IMR-90 (cell line): Measurements from ENCODE around the gene ZNF282. TPM values are rescaled to one million over a fixed set of nuclear protein-coding genes. Genes with fewer than 3 reads are reported as not detected.

Experiments
- ATAC-seq: fragments of 200-7000 bp; cut with Tn5 transposase; 2 replicates; pipeline ENCODE4 v1.9.1; 2020; ENCODE audit warnings: low read depth, mild to moderate bottlenecking, moderate library complexity
- BruUV-seq: library from RNA; stranded (reverse); fragments of 400-500 nt; replicated peaks from 2 replicates; lab custom pipeline; 2021; lab: Mats Ljungman, UMichigan
- CTCF ChIA-PET: fragments of 300-600 bp; formaldehyde crosslinking; extraction: SDS; loops from one replicate; lab custom pipeline; 2021; ENCODE audit warnings: antibody characterized with exemption; lab: Yijun Ruan, JAX
- POLR2A ChIA-PET: fragments of 300-600 bp; sonication (Branson Sonifier 250); formaldehyde crosslinking; loops from one replicate; lab custom pipeline; 2022; ENCODE audit warnings: antibody characterized with exemption; ENCODE audit not compliant: unreplicated experiment; lab: Charles Lee
- DNase-seq: peaks from one replicate; pipeline ENCODE4 v3.0.0; 2013
- H2AFZ ChIP-seq: replicated peaks from 2 replicates; pipeline ENCODE3; 2013; ENCODE audit warnings: low read length, mild to moderate bottlenecking; ENCODE audit not compliant: poor library complexity
- H2AK5ac ChIP-seq: 2 replicates; pipeline ENCODE4 v1.6.1; 2013; ENCODE audit warnings: low read depth, low read length, inconsistent platforms
- H2AK9ac ChIP-seq: replicated peaks from 2 replicates; pipeline ENCODE3; 2013; ENCODE audit warnings: mild to moderate bottlenecking, low read depth, low read length, moderate library complexity; ENCODE audit not compliant: poor library complexity
- H2BK120ac ChIP-seq: 2 replicates; pipeline ENCODE4 v1.6.1; 2013; ENCODE audit warnings: low read depth, low read length, inconsistent platforms
- H2BK15ac ChIP-seq: 3 replicates; pipeline ENCODE4 v1.6.1; 2013; ENCODE audit warnings: low read depth, low read length, inconsistent platforms
- H2BK20ac ChIP-seq: 2 replicates; pipeline ENCODE4 v1.6.1; 2013; ENCODE audit warnings: low read depth, mild to moderate bottlenecking, inconsistent platforms, low read length, moderate library complexity
- H2BK5ac ChIP-seq: 2 replicates; pipeline ENCODE4 v1.6.1; 2013; ENCODE audit warnings: mild to moderate bottlenecking, low read depth, low read length, inconsistent platforms; ENCODE audit not compliant: poor library complexity, severe bottlenecking
- H3K14ac ChIP-seq: replicated peaks from 2 replicates; pipeline ENCODE4 v1.6.1; 2013; ENCODE audit warnings: low read depth, low read length, inconsistent platforms
- H3K18ac ChIP-seq: 2 replicates; pipeline ENCODE4 v1.6.1; 2013; ENCODE audit warnings: low read depth, low read length, control low read depth
- H3K23ac ChIP-seq: 2 replicates; pipeline ENCODE4 v1.6.1; 2013; ENCODE audit warnings: low read depth, low read length, inconsistent platforms
- H3K27ac ChIP-seq: 2 replicates; pipeline ENCODE4 v1.5.1; 2013; ENCODE audit warnings: mild to moderate bottlenecking, control low read depth, low read length; ENCODE audit not compliant: insufficient read depth
- H3K27me3 ChIP-seq: 2 replicates; pipeline ENCODE4 v1.6.1; 2013; ENCODE audit warnings: low read length; ENCODE audit not compliant: control insufficient read depth, insufficient read depth
- H3K36me3 ChIP-seq: 2 replicates; pipeline ENCODE4 v1.6.1; 2013; ENCODE audit warnings: low read length, mixed read lengths; ENCODE audit not compliant: control insufficient read depth, insufficient read depth
- H3K4ac ChIP-seq: 2 replicates; pipeline ENCODE4 v1.6.1; 2013; ENCODE audit warnings: low read depth, low read length, inconsistent platforms
- H3K4me1 ChIP-seq: 2 replicates; pipeline ENCODE4 v1.6.1; 2013; ENCODE audit warnings: low read length, mixed read lengths; ENCODE audit not compliant: control insufficient read depth, insufficient read depth
- H3K4me2 ChIP-seq: 2 replicates; pipeline ENCODE4 v1.6.1; 2013; ENCODE audit warnings: low read depth, mild to moderate bottlenecking, control low read depth, low read length, moderate library complexity
- H3K4me3 ChIP-seq: 2 replicates; pipeline ENCODE4 v1.5.1; 2013; ENCODE audit warnings: low read depth, mild to moderate bottlenecking, control low read depth, low read length, moderate library complexity; ENCODE audit not compliant: insufficient read depth
- H3K56ac ChIP-seq: 2 replicates; pipeline ENCODE4 v1.6.1; 2013; ENCODE audit warnings: low read length, inconsistent platforms; ENCODE audit not compliant: insufficient read depth; ENCODE audit errors: extremely low read depth
- H3K79me1 ChIP-seq, 2 experiments: 2 replicates each; pipeline ENCODE4 v1.6.1; 2013; ENCODE audit warnings: low read length in 2 of 2, inconsistent platforms in 1 of 2, low read depth in 1 of 2
- H3K9ac ChIP-seq: 2 replicates; pipeline ENCODE4 v1.6.1; 2013; ENCODE audit warnings: low read depth, low read length, control low read depth
- H3K9me1 ChIP-seq: 2 replicates; pipeline ENCODE4 v1.6.1; 2013; ENCODE audit warnings: low read length, inconsistent platforms; ENCODE audit not compliant: insufficient read depth
- H3K9me3 ChIP-seq: 2 replicates; pipeline ENCODE4 v1.6.1; 2013; ENCODE audit warnings: low read length; ENCODE audit not compliant: control insufficient read depth, insufficient read depth
- H4K20me1 ChIP-seq: 2 replicates; pipeline ENCODE4 v1.6.1; 2013; ENCODE audit warnings: low read length, inconsistent platforms; ENCODE audit not compliant: insufficient read depth
- H4K5ac ChIP-seq: 2 replicates; pipeline ENCODE4 v1.6.1; 2013; ENCODE audit warnings: mild to moderate bottlenecking, low read depth, low read length, control low read depth
- H4K8ac ChIP-seq, 2 experiments: 2 replicates each; pipeline ENCODE4 v1.6.1; 2013; ENCODE audit warnings: low read depth in 2 of 2, low read length in 2 of 2, control low read depth in 1 of 2, inconsistent platforms in 1 of 2
- H4K91ac ChIP-seq: 2 replicates; pipeline ENCODE4 v1.6.1; 2013; ENCODE audit warnings: low read depth, low read length, inconsistent platforms; ENCODE audit not compliant: insufficient read depth
- CEBPB ChIP-seq: IDR thresholded peaks from 2 replicates; pipeline ENCODE4 v1.6.1; 2012; ENCODE audit warnings: low read depth, low read length, improper control_type of control experiment
- ELK1 ChIP-seq: fragments of 150-350 bp; IDR thresholded peaks from 2 replicates; pipeline ENCODE4 v1.6.1; 2016; ENCODE audit warnings: low read depth, mild to moderate bottlenecking, low read length, moderate library complexity, borderline replicate concordance
- WGBS, 2 experiments: methylation state at CpG; one replicate each; pipeline versions ENCODE4 v1.1.5 to v1.1.7; 2013; ENCODE audit warnings: missing lambda C conversion rate in 2 of 2; ENCODE audit not compliant: insufficient read length in 1 of 2; ENCODE audit errors: extremely low coverage in 2 of 2; 5-methylcytosine and 5-hydroxymethylcytosine counted together
- dilution Hi-C: fragments of 300-500 bp; cut with HindIII; formaldehyde crosslinking; loops from one replicate; pipeline ENCODE4 v1.14.3; 2018; ENCODE audit warnings: low sequenced_read_pairs; ENCODE audit not compliant: unreplicated experiment
- in situ Hi-C: fragments of 300-500 bp; cut with MboI; formaldehyde crosslinking; loops from 3 replicates; pipeline ENCODE4 v1.14.3; 2019; ENCODE audit warnings: low sequenced_read_pairs, inconsistent platforms, mixed read lengths
- intact Hi-C: fragments of 100-400 bp; cut with micrococcal nuclease; formaldehyde crosslinking; loops from 2 replicates; pipeline ENCODE4 v1.10.0; 2022
- polyA plus RNA-seq, 3 experiments: library from polyadenylated mRNA; depleted of rRNA; stranded (reverse); fragments of >200 nt; gene quantifications; 2 replicates each; pipeline ENCODE4 v1.2.3, GENCODE V29; 2012; ENCODE audit warnings: low replicate concordance in 1 of 3
- total RNA-seq: library from RNA; depleted of rRNA; stranded (reverse); fragments of >200 nt; gene quantifications from 2 replicates; pipeline ENCODE4 v1.2.3, GENCODE V29; 2012

The ZNF282 gene
- total and polyA plus RNA-seq, 2 of the 4 experiments (the other 2 are of a cell fraction), result 7.2 to 11.9 TPM

GRCh38 chr7:149171892-149172533 is 23.3 kb upstream of the ZNF282 start:
- H2BK120ac ChIP-seq, result peak overlapping the region; percentile 11; the same call in 1 of the 2 replicates
- H3K14ac ChIP-seq, result no peak overlapping the region
- H2AFZ ChIP-seq, result no peak overlapping the region
- no peak for TF ChIP-seq ELK1
- TF ChIP-seq CEBPB, result peak; percentile 58
- H3K4me2 ChIP-seq, result no peak overlapping the region
- H3K4ac ChIP-seq, result no peak overlapping the region; the same call in 1 of the 2 replicates
- ChIA-PET CTCF (interaction anchor here (0.7 kb wide), 1 partner anchor 312 kb away, joined by 5 read pairs; no protein-coding TSS in a partner anchor), POLR2A (no interaction called here)
- H3K4me3 ChIP-seq, result no peak overlapping the region
- ATAC-seq, result no peak
- peaks cover 27% of the 10 kb centered on the region for H3K36me3 ChIP-seq
- H3K9ac ChIP-seq, result no peak overlapping the region
- H3K27ac ChIP-seq, result no peak overlapping the region
- peak; percentile 63 for DNase-seq
- peak overlapping the region; percentile 14; the same call in 1 of the 2 replicates for H3K23ac ChIP-seq
- H2BK20ac ChIP-seq, result no peak overlapping the region
- intact Hi-C loops, result no loop called here
- H2BK15ac ChIP-seq, result no peak overlapping the region
- H3K9me3 ChIP-seq, result no peaks in the 10 kb centered on the region
- no peak overlapping the region for H2AK5ac ChIP-seq
- no peaks in the 10 kb centered on the region for H3K9me1 ChIP-seq
- peak overlapping the region; percentile 31; the same call in 1 of the 2 replicates for H4K91ac ChIP-seq
- H2BK5ac ChIP-seq, result peak overlapping the region; percentile 43
- no peak overlapping the region for H3K18ac ChIP-seq
- 100% methylated on average over 2 of the region's 9 CpGs; no CpG with 5 or more reads in 1 of the 2 experiments for WGBS, 2 experiments
- H4K8ac ChIP-seq, result no peak overlapping the region; a peak in 1 of 4 replicates
- H3K79me1 ChIP-seq, result peaks cover 20 to 21% of the 10 kb centered on the region in 2 experiments; a peak in 3 of 4 replicates
- no peaks in the 10 kb centered on the region for H3K4me1 ChIP-seq
- in situ Hi-C loops, result no loop called here
- no peaks in the 10 kb centered on the region for H4K20me1 ChIP-seq
- no peak overlapping the region for H2AK9ac ChIP-seq
- no peaks in the 10 kb centered on the region for H3K27me3 ChIP-seq
- H3K56ac ChIP-seq, result no peak overlapping the region
- no peak overlapping the region for H4K5ac ChIP-seq
- BruUV-seq, result no TSS peak
- dilution Hi-C loops, result no loop called here
